Ovary (tissue), 3 donors: Measurements from ENCODE around the gene NHS.

Source experiments
- EP300 ChIP-seq: sonication (generic); formaldehyde crosslinking; IDR thresholded peaks from one replicate; pipeline ENCODE4 v1.6.1; 2017; ENCODE audit warnings: antibody characterized with exemption
- POLR2A ChIP-seq: fragments of 450-650 bp; IDR thresholded peaks from one replicate; pipeline ENCODE4 v1.6.1; 2017; ENCODE audit warnings: antibody characterized with exemption, mild to moderate bottlenecking, moderate library complexity
- TF ChIP-seq, protein P1 (sequence below), 3 donors: fragments of 450-650 bp in 2 of 3; fragments of 200-600 bp in 1 of 3; IDR thresholded peaks; one replicate each; pipeline versions ENCODE4 v1.5.1 to v1.8.0; 2016 to 2022; ENCODE audit warnings: antibody characterized with exemption in 3 of 3, mild to moderate bottlenecking in 1 of 3
- donor health status: DM: no; HTN: no; CAD: no.

GRCh38 chrX:17373337-17373736, 1.7 kb upstream of the NHS start:
- TF ChIP-seq, protein P1, sequence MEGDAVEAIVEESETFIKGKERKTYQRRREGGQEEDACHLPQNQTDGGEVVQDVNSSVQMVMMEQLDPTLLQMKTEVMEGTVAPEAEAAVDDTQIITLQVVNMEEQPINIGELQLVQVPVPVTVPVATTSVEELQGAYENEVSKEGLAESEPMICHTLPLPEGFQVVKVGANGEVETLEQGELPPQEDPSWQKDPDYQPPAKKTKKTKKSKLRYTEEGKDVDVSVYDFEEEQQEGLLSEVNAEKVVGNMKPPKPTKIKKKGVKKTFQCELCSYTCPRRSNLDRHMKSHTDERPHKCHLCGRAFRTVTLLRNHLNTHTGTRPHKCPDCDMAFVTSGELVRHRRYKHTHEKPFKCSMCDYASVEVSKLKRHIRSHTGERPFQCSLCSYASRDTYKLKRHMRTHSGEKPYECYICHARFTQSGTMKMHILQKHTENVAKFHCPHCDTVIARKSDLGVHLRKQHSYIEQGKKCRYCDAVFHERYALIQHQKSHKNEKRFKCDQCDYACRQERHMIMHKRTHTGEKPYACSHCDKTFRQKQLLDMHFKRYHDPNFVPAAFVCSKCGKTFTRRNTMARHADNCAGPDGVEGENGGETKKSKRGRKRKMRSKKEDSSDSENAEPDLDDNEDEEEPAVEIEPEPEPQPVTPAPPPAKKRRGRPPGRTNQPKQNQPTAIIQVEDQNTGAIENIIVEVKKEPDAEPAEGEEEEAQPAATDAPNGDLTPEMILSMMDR (IDR thresholded peaks at IDR 0.05), result no peak
- TF ChIP-seq EP300, result no peak
- TF ChIP-seq POLR2A, result no peak
